Activated CD4-positive, alpha-beta T cell treated with anti-CD3 and anti-CD28 coated beads, Interleukin-2, amount 10 ng/mL, durations not matched to agents 7 days and 5 days (primary cell): ENCODE results near the gene DISP2. TPM values are rescaled to one million over a fixed set of nuclear protein-coding genes. Genes with fewer than 3 reads are reported as not detected.

Source experiments
- CTCF ChIA-PET: fragments of 350-600 bp; sonication (Branson Sonifier 250); formaldehyde crosslinking; loops from one replicate; lab custom pipeline; 2021; ENCODE audit warnings: antibody characterized with exemption; lab: Charles Lee
- POLR2A ChIA-PET: fragments of 350-600 bp; sonication (Branson Sonifier 250); formaldehyde crosslinking; loops from one replicate; lab custom pipeline; 2021; ENCODE audit warnings: antibody characterized with exemption; lab: Charles Lee
- DNase-seq: peaks from one replicate; pipeline ENCODE4 v3.0.0-alpha.2; 2020
- H3K27ac Mint-ChIP-seq: one replicate; pipeline ENCODE4 v1.8.0; 2021; ENCODE audit warnings: mild to moderate bottlenecking, moderate library complexity, mixed read lengths
- H3K27me3 Mint-ChIP-seq: one replicate; pipeline ENCODE4 v1.8.0; 2021; ENCODE audit warnings: mixed read lengths
- H3K36me3 Mint-ChIP-seq: one replicate; pipeline ENCODE4 v1.8.0; 2021; ENCODE audit warnings: low read depth, mixed read lengths
- H3K4me1 Mint-ChIP-seq: one replicate; pipeline ENCODE4 v1.8.0; 2021; ENCODE audit warnings: mixed read lengths
- H3K4me3 Mint-ChIP-seq: one replicate; pipeline ENCODE4 v1.8.0; 2021; ENCODE audit warnings: mild to moderate bottlenecking, moderate library complexity, mixed read lengths
- H3K9me3 Mint-ChIP-seq: one replicate; pipeline ENCODE4 v1.8.0; 2021; ENCODE audit warnings: mixed read lengths
- total RNA-seq, 2 experiments: library from RNA; stranded (reverse); gene quantifications; one replicate each; pipeline ENCODE4 v1.2.3, GENCODE V29; 2021

Gene DISP2
- total RNA-seq, 2 experiments from 2014 or later = 0.60 to 1.4 TPM

DNA sequence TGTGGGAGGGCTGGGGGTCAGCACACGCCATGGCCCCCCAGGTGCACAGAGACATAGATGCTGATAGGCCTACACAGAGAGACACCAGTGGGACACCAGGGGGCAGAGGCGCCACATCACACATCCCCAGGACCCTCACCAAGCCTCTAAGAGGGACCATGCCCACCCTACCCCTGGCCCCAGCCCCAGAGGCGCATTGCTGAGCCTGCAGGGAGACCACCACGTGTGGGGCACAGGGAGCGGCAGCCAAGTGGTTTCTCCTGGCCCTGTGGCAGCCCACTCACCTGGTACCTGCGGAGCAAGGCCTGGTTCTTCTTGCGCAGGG is 18.4 kb upstream of the DISP2 start:
- Mint-ChIP-seq H3K4me1 (peaks cover 12% of the 10 kb centered on the region), H3K36me3 (no peaks in the 10 kb centered on the region), H3K27me3 (no peaks in the 10 kb centered on the region), H3K27ac (no peak overlapping the region), H3K9me3 (no peaks in the 10 kb centered on the region), H3K4me3 (no peak overlapping the region)
- POLR2A ChIA-PET = no interaction called here
- CTCF ChIA-PET = interaction anchor here (1.0 to 6.0 kb wide), 15 partner anchors 12 to 129 kb away, joined by 3 to 78 read pairs (median 7); partner anchors contain the start of genes BAHD1, INAFM2, KNSTRN and PLCB2
- DNase-seq = no peak

DNA sequence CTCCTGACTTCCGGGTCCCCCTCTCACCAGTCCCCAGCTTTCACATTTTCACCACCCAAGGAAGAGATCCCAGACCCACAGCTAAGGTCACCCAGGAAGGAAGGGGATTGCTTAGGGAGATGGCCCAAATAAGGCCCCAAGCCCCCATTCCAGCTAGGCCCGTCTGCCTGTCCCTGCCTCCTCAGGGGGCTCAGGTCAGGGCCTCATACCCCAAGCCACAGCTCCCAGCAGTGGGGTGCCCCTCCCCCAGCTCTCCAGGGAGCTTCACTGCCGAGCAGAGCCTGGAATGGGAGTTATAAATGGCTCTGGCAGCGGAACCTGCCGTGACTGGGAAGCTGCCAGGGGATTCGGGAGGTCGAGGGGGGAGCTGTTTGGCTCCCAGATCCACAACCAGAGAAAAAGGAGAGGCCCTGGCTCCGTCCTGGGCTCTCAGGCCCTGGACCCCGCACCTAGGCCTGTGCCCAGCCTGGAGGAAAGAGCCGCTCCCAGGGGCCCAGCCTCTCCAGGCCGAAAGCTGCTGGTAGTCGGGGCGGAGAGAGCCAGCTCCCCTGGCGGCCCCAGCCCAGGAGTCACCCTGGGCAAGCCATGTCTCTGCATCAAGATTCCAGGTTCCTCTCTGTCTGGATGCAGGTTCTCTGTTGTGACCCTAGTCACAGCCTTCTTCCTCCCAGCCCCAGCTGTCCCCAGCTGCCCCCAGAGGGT is 17.8 kb upstream of the DISP2 start:
- H3K36me3 Mint-ChIP-seq = no peaks in the 10 kb centered on the region
- peaks cover 10% of the 10 kb centered on the region for H3K4me1 Mint-ChIP-seq
- no peak overlapping the region for H3K4me3 Mint-ChIP-seq
- ChIA-PET POLR2A (no interaction called here), CTCF (interaction anchor here (1.1 to 6.0 kb wide), 12 partner anchors 12 to 110 kb away, joined by 3 to 78 read pairs (median 12); partner anchors contain the start of genes BAHD1, INAFM2 and PLCB2)
- H3K9me3 Mint-ChIP-seq = no peaks in the 10 kb centered on the region
- no peaks in the 10 kb centered on the region for H3K27me3 Mint-ChIP-seq
- no peak for DNase-seq
- no peak overlapping the region for H3K27ac Mint-ChIP-seq

DNA sequence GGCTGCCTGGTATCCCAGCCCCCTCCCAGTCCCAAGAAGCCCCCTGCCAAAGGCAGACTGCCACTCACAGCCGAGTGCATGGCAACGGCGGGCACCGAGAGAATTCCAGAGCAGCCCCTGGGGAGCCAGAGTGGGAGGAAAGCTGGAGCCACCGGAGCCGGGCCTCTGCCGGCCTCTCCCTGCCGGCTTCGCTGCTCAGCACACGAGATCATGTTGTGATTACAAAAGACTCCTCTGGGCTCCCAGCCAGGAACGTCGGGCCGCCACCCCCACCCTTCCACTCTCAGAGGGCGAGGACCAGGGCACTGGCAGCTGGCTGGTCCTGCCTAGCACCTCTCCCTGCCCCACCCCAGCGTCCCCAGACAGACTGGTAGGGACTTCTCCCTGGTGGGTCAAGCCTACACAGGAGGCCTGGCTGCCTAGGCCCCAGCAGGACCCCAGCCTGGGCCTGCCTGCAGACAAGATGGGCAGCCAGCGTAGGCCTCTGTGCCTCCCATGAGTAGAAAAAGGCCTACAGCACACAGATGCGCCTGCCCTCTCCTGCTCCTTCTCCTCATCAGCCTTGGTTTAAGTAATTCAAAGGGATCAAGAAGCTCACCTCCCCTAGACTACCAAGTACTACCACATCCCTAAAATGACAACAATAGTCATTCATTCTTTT is 17.1 kb upstream of the DISP2 start, which contains the start of gene CCDC9B:
CCDC9B (minus strand) TSS at position 200 of the 661 bp plus-strand sequence; CDS start at position 80, 120 bp downstream.
- Mint-ChIP-seq H3K36me3 (no peaks in the 10 kb centered on the region), H3K9me3 (no peaks in the 10 kb centered on the region), H3K4me1 (peaks cover 7% of the 10 kb centered on the region), H3K27ac (no peak within 1 kb of the TSS), H3K4me3 (no peak within 1 kb of the TSS), H3K27me3 (no peaks in the 10 kb centered on the region)
- CTCF ChIA-PET = interaction anchor here (0.5 to 6.0 kb wide), 8 partner anchors 13 to 88 kb away, joined by 3 to 78 read pairs (median 12); partner anchors contain the start of genes KNSTRN and PLCB2
- no peak for DNase-seq
- POLR2A ChIA-PET = no interaction called here

DNA sequence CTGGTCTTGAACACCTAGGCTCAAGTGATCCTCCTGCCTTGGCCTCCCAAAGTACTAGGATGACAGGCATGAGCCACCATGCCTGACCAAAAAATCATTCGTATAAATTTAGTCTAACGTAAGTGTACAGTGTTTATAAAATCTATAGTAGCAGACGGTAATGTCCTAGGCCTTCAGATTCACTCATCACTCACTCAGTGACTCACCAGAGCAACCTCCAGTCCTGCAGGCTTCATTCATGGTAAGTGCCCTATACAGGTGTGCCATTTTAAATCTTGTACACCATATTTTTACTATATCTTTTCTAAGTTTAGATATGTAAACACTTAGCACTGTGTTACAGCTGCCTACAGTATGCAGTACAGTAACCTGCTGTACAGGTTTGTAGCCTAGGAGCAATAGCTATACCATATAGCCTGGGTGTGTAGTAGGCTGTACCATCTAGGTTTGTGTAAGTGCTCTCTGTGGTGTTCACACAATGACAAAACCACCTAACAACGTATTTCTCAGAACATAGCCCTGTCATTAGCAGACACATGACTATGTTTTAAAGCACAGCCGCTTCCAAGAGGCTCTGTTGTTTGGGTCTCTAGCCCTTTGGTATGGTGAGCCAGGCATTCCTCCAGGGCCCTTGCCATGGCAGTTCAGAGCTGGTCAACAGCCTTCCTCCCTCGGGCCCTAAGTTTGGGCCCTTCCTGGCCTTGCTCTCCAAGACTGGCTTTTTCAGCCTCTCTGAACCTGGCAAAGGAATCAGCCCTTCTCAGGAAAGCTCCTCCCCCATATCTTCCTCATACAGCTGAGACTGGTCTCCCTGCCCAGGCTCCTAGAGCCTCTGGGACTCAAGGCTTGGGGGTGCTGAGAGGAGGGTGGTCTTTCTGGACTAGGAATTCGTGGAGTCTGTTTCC is 15.4 kb upstream of the DISP2 start:
- H3K36me3 Mint-ChIP-seq = no peaks in the 10 kb centered on the region
- no peak overlapping the region for H3K27ac Mint-ChIP-seq
- H3K9me3 Mint-ChIP-seq = no peaks in the 10 kb centered on the region
- H3K27me3 Mint-ChIP-seq = no peaks in the 10 kb centered on the region
- ChIA-PET CTCF (interaction anchor here (1.1 to 4.4 kb wide), 11 partner anchors 9 to 83 kb away, joined by 3 to 33 read pairs (median 4); partner anchors contain the start of gene KNSTRN), POLR2A (no interaction called here)
- no peak for DNase-seq
- H3K4me3 Mint-ChIP-seq = no peak overlapping the region
- H3K4me1 Mint-ChIP-seq = peaks cover 4% of the 10 kb centered on the region

DNA sequence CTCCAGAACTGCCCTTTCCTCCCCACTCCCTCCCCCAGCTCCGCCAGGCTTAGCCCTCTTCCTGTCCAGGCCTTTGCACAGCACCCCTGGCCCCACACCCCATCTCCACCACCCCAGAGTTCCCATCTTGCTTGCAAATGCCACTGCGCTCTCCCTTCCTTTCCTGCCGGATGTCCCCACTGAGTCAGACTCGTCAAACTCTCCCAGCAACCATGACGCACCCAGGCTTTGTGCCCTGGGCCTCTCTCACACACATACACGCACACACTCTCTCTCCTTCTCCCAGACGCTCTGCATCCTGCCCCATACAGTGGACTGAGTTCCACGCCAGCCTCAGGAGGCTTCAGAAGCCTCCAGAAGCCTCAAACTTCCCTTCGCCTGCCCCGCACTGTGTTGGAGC is 14.5 kb upstream of the DISP2 start:
- CTCF ChIA-PET = interaction anchor here (1.0 to 4.4 kb wide), 15 partner anchors 9 to 92 kb away, joined by 3 to 33 read pairs (median 4); no protein-coding TSS in a partner anchor
- Mint-ChIP-seq H3K27ac (no peak overlapping the region), H3K4me3 (no peak overlapping the region), H3K36me3 (no peaks in the 10 kb centered on the region), H3K4me1 (no peaks in the 10 kb centered on the region), H3K9me3 (no peaks in the 10 kb centered on the region), H3K27me3 (no peaks in the 10 kb centered on the region)
- POLR2A ChIA-PET = no interaction called here
- no peak for DNase-seq

DNA sequence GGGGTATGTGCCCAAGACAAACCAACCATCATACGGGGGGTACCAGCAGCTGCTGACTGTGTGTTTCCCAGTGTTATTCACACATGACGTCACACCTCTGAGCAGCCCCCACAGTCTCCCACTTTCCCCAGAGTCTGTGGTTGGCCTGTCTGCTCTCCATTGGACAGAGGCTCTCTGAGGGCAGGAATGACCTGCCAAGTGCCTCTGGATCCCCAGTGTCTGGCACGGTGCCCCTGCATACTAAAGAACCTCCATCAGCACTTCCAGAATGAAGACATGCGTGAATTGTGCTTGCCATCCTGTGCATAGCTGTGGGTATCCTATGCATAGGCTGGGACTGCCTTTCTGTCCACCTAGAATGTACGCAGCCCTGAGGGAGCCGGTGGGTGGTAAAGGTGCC is 13.8 kb upstream of the DISP2 start:
- no peaks in the 10 kb centered on the region for H3K4me1 Mint-ChIP-seq
- ChIA-PET CTCF (interaction anchor here (0.9 to 4.4 kb wide), 26 partner anchors 8 to 99 kb away, joined by 3 to 33 read pairs (median 4); partner anchors contain the start of gene PLCB2), POLR2A (no interaction called here)
- DNase-seq = no peak
- H3K4me3 Mint-ChIP-seq = no peak overlapping the region
- H3K9me3 Mint-ChIP-seq = no peaks in the 10 kb centered on the region
- H3K27me3 Mint-ChIP-seq = no peaks in the 10 kb centered on the region
- H3K27ac Mint-ChIP-seq = no peak overlapping the region
- no peaks in the 10 kb centered on the region for H3K36me3 Mint-ChIP-seq

DNA sequence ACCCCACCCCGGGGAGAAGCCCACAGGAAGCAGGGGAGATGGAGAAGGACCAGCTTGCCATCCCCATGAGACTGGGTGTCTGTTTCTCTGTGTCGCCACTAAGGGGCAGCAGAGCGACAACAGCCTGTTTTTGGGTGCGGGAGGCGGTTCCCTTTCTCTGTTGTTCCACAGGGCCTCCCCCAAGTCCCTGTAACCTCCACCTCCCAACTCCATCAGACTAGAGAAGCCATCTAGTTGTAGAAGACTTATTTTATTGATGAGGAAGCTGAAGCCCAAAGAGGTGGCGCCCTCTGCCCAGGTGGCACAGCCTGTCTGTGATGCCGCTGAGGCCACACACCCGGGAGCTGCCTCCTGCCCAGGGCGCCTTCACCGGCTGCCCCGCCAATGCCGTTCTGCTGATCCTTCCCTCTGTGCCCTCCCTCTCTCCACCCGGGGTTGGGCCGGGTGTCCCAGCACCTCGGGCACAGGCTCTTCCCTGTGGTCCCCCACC is 13.3 kb upstream of the DISP2 start:
- H3K27ac Mint-ChIP-seq = no peak overlapping the region
- no peaks in the 10 kb centered on the region for H3K4me1 Mint-ChIP-seq
- no peak overlapping the region for H3K4me3 Mint-ChIP-seq
- H3K9me3 Mint-ChIP-seq = no peaks in the 10 kb centered on the region
- no peaks in the 10 kb centered on the region for H3K27me3 Mint-ChIP-seq
- CTCF ChIA-PET = interaction anchor here (0.7 to 4.4 kb wide), 24 partner anchors 8 to 98 kb away, joined by 3 to 33 read pairs (median 4); partner anchors contain the start of gene PLCB2
- peak; percentile 83 for DNase-seq
- POLR2A ChIA-PET = no interaction called here
- H3K36me3 Mint-ChIP-seq = no peaks in the 10 kb centered on the region

DNA sequence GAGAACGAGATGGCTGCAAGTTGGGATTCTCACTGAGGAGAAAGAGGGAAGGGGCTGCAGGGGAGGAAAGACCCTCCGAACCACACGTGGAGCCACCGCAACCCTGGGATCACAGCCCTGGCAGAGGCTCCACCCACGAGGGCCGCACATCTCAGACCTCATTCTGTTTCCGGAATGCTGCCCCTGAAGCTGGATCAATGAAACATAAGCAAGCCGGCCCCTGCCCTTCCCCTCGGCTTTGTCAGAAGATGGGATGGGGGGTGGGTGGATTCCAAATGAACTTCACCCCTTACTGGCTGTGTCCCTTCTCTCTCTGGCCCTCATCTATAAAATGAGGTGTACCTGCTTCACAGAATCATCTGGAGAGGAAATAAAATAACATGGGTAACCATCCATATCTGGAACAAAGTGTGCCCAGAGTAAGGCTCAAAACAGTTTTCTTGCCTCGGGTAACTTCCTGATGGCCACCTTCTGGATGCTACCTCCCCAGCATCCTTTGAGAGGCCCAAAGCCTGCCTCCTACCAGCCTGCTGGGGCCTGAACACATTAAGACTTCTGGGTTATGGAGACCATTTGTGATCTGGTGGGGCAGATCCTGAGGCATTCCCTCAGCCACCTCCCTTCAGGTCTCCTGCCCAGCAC is 12.7 kb upstream of the DISP2 start:
- ChIA-PET CTCF (interaction anchor here (0.7 to 4.4 kb wide), 17 partner anchors 8 to 98 kb away, joined by 3 to 33 read pairs (median 4); no protein-coding TSS in a partner anchor), POLR2A (no interaction called here)
- Mint-ChIP-seq H3K36me3 (no peaks in the 10 kb centered on the region), H3K27ac (no peak overlapping the region), H3K9me3 (no peaks in the 10 kb centered on the region), H3K27me3 (no peaks in the 10 kb centered on the region), H3K4me3 (no peak overlapping the region), H3K4me1 (no peaks in the 10 kb centered on the region)
- no peak for DNase-seq

DNA sequence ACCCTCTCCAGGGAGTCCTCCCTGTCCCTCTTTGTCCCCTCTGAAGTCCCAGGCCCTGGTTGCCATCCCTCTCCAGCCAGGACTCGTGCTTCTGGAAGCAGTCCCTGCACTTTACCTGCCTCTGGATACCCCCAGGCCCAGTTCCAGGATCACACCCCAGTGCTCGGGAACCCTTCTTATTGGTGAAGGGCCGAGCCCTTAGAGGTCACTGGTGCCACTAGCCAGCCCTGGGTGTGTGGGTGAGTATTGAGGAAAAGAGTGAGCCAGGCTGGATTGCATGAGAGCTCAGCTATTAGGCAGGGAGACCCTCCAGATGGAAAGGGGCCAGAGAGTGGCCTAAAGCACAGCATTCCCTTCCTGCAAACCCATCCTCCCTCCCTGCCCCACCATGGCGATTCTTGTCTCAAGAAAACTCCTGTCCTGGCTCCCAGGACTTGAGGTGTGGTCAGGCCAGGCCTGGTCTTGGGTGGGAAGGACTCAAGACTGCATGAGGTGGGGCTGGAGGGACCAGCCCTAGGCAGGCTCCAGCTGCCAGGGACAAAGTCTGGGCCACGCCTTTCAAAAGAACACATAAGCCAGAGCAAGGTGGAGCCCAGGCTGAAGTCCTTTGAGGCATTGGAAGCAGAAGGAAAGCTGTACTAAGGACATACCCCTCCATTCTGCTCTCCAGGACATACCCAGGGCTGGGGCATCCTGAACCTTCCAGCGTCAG is 12.0 kb upstream of the DISP2 start:
- no peak overlapping the region for H3K4me3 Mint-ChIP-seq
- no peaks in the 10 kb centered on the region for H3K27me3 Mint-ChIP-seq
- no peaks in the 10 kb centered on the region for H3K36me3 Mint-ChIP-seq
- no peak overlapping the region for H3K27ac Mint-ChIP-seq
- no peak for DNase-seq
- POLR2A ChIA-PET = no interaction called here
- CTCF ChIA-PET = interaction anchor here (0.6 to 4.5 kb wide), 7 partner anchors 8 to 76 kb away, joined by 3 to 33 read pairs (median 5); no protein-coding TSS in a partner anchor
- no peaks in the 10 kb centered on the region for H3K4me1 Mint-ChIP-seq
- no peaks in the 10 kb centered on the region for H3K9me3 Mint-ChIP-seq

DNA sequence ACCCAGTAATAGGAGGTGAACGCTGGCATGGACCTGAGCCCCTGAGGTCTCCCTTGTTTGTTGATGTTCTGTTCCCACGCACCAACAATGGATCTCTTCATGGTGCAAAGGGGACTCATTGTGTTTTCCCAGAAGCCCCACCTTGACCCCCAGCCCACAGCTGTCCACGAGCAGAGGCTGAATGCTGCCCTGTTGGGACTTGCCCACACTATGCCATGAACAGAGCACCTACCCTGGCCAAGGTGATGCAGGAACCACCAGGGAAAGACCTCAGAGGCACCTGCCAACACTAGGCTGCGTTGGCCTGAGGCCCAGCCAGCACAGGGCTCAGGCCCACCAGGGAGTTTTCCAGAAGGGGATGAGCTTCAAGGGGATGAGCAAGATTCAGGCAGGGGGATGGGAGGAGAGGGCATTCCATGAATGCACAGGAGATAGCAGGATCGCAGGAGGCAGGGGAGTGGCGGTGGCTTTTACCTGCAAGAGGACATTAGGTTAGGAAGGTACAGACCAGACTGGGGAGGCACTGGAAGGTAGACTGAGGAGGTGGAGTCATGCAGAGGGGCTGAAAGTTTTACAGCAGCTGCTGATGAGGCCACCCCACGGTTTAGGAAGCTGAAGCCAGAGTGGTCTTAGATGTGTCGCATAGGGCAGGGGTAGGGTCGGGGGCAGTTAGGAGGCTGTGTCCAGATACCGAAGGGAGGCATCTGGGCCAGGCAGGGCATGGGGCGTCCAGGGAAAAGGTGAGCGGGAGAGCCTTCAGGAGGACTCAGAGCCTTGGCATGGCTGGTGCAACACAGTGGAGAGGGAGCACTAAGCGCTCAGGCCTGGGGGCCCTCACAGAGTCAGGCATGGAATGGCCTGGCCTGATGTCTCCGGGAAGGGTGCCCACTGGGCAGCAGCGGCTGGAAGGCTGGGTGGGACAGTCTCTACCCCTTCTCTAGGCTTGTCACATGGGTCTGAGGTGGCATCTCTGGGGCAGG is 11.2 kb upstream of the DISP2 start:
- H3K4me3 Mint-ChIP-seq = no peak overlapping the region
- DNase-seq = no peak
- H3K27ac Mint-ChIP-seq = no peak overlapping the region
- H3K27me3 Mint-ChIP-seq = no peaks in the 10 kb centered on the region
- H3K9me3 Mint-ChIP-seq = no peaks in the 10 kb centered on the region
- ChIA-PET CTCF (interaction anchor here (0.6 to 4.5 kb wide), 5 partner anchors 8 to 75 kb away, joined by 3 to 11 read pairs (median 4); no protein-coding TSS in a partner anchor), POLR2A (no interaction called here)
- H3K36me3 Mint-ChIP-seq = no peaks in the 10 kb centered on the region
- no peaks in the 10 kb centered on the region for H3K4me1 Mint-ChIP-seq
